HTERT RPE-1 (cell line): ENCODE measurements around the gene TLR6.
"Not testable (repeated sequence)": the region's sequence is repeated elsewhere in the genome, so short reads cannot be mapped to it uniquely, and the experiment has no call there.

Experiments used
- in situ Hi-C: fragments of 300-500 bp; cut with MboI; formaldehyde crosslinking; loops from 4 replicates; pipeline ENCODE4 v1.14.3; 2020; ENCODE audit warnings: low sequenced_read_pairs

The TLR6 gene

GRCh38 chr4:38791010-38791409 is 65.6 kb downstream of the TLR6 start:
- in situ Hi-C loops, result no loop called here

- in situ Hi-C loops, result no loop called here
Measured at GRCh38 chr4:38788317-38788716, 68.3 kb downstream of the TLR6 start.

DNA sequence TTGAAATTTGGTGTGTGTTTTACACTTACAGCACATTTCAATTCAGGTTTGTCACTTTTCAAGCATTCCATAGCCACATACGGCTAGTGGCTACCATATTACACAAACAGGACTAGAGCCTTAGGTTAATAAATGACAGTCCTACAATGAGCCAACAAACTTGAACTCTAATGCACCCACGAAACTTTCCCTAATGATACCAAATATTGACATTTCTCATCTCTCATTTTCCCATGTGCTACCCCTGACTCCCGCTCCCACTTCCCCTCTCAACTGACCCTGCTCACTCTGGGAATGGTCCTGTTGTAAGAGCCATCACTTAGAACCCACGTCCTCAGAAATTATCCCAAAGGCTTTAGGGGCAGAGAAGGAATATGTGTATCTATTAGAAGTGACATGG is 68.9 kb downstream of the TLR6 start:
- in situ Hi-C loops, result no loop called here

- in situ Hi-C loops, result no loop called here
Measured at GRCh38 chr4:38785901-38786402, 70.7 kb downstream of the TLR6 start.

DNA sequence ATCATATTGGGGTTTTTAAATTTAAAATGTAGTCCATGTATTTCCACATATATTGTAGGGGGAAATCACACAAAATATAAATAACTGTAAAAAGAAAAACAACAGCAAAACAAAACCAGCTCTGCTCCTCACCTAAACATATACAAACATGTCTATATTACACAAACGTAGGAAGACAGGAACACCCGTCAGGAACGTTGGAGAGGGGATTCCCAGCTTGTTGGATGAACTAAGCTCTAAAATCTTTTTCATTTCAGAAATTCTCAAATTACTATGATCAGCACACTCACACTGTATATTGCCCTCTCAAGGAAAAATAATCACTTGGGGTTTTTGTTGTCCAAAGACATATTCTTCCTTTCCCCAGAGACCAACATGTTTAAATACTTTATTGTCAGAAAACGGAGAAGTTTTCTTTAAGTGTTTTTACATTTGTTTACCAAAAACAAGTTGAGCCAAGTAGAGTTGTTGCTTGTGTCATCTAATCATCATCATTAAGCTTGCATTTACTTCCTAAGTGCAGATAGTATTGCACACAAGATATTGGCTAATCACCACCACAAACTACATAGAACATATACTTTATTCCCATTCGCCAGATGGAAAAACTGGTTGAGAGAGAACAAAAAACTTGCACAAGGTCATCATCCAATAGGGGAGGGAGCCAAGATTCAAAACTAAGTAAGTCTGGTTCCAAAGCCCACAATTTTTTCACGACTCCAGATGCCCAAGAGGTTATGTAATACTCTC is 71.4 kb downstream of the TLR6 start:
- in situ Hi-C loops, result no loop called here

DNA sequence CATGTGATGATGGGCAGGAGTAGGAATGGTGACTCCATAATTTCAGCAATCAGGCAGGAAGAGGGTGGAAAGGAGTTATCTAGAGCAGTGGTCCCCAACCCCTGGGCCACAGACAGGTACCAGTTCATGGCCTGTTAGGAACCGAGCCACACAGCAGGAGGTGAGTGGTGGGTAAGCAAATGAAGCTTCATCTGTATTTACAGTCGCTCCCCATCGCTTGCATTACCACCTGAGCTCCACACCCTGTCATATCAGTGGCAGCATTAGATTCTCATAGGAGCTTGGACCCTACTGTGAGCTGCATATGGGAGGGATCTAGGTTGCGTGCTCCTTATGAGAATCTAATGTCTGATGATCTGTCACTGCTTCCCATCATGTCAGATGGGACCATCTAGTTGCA is 72.5 kb downstream of the TLR6 start:
- in situ Hi-C loops, result no loop called here

DNA sequence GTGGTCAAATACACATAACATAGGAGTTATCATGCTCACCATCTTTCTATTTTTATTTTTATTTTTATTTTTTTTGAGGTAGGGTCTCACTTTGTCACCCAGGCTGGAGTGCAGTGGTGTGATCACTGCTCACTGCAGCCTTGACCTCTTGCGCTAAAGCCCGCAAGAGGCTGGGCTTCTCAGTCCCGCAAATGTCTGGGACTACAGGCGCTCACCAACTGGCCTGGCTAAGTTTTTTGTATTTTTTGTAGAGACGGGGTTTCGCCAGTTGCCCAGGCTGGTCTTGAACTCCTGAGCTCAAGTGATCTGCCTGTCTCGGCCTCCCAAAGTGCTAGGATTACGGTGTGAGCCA is 73.5 kb downstream of the TLR6 start:
- in situ Hi-C loops, result no loop called here

GRCh38 chr4:38782452-38783108 is 74.0 kb downstream of the TLR6 start, which contains the start of gene TLR10:
Gene TLR10 (minus strand): TSS chr4:38782990. CDS start chr4:38775590, 7,400 bp downstream.
- in situ Hi-C loops, result no loop called here

DNA sequence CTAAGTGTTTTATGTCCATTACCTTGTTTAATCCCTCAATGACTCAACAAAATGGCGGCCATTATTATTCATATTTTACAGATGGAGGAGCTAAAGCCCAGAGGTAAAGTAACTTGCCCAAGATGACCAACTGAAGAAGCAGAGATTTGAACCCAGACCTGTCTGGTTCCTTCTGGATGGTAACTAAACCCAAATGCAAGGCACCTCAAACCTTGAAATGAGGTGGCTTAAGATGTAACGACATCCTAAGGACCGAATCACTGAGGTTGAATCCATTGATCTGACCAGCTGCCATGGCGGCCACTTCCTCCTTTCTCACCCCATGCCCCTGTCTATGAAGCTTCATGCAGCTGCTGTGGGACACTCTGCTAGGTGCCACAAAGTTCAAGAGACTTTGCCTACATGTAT is 74.8 kb downstream of the TLR6 start:
- in situ Hi-C loops, result no loop called here

- in situ Hi-C loops, result no loop called here
Measured at GRCh38 chr4:38780833-38781484, 75.7 kb downstream of the TLR6 start.

- in situ Hi-C loops, result no loop called here
Measured at GRCh38 chr4:38779790-38780189, 76.8 kb downstream of the TLR6 start.

DNA sequence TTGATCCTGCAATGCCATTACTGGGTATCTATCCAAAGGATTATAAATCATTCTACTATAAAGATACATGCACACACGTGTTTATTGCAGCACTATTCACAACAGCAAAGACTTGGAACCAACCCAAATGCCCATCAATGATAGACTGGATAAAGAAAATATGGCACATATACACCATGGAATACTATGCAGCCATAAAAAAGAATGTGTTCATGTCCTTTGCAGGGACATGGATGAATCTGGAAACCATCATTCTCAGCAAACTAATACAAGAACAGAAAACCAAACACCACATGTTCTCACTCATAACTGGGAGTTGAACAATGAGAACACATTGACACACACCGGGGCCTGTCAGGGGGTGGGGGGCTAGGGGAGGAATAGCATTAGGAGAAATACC is 78.7 kb downstream of the TLR6 start:
- in situ Hi-C loops, result not testable (repeated sequence)

DNA sequence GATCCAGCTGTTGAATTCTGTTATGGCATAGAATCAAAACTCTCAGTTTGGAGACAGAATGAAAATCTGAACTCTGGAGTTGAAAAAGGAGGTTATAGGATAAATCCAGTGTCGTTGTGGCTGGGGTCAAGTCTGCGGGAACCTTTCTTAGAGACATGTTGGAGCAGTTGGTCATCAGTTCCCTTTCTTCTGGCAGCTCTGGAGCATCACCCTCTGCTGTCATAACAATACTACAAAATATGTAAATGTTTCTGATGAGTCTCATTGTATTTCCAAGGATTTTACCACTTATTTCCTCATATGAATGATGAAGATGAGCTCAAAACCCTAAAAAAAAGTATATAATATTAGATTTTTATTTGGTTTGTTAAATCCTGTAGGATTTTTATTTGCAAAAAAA is 81.3 kb downstream of the TLR6 start:
- in situ Hi-C loops, result no loop called here

- in situ Hi-C loops, result no loop called here
Measured at GRCh38 chr4:38774181-38774955, 82.2 kb downstream of the TLR6 start.
